Measurements from ENCODE around the gene MCF2L2.

MCF2L2 gene

GRCh38 chr3:183227586-183227985 is 200.8 kb downstream of the MCF2L2 start:
- no peak for DNase-seq

GRCh38 chr3:183226333-183226890 is 202.0 kb downstream of the MCF2L2 start:
- no peak for DNase-seq

GRCh38 chr3:183224180-183224970 is 204.0 kb downstream of the MCF2L2 start:
- DNase-seq = no peak

GRCh38 chr3:183222631-183223235 is 205.7 kb downstream of the MCF2L2 start:
- no peak for DNase-seq

- DNase-seq = no peak
Measured at GRCh38 chr3:183220828-183221227, 207.6 kb downstream of the MCF2L2 start.

GRCh38 chr3:183218826-183219225 is 209.6 kb downstream of the MCF2L2 start:
- DNase-seq = no peak

- no peak for DNase-seq
Measured at GRCh38 chr3:183217548-183218332, 210.7 kb downstream of the MCF2L2 start.

- no peak for DNase-seq
Measured at GRCh38 chr3:183215591-183216202, 212.7 kb downstream of the MCF2L2 start.

GRCh38 chr3:183214277-183214612 is 214.2 kb downstream of the MCF2L2 start:
- DNase-seq = no peak

GRCh38 chr3:183213415-183214276 is 214.8 kb downstream of the MCF2L2 start:
- no peak for DNase-seq

- DNase-seq = no peak
Measured at GRCh38 chr3:183212565-183212964, 215.9 kb downstream of the MCF2L2 start.

GRCh38 chr3:183212096-183212495 is 216.3 kb downstream of the MCF2L2 start:
- DNase-seq = no peak

- no peak for DNase-seq
Measured at GRCh38 chr3:183211352-183211751, 217.1 kb downstream of the MCF2L2 start.

GRCh38 chr3:183210862-183211341 is 217.5 kb downstream of the MCF2L2 start:
- no peak for DNase-seq

GRCh38 chr3:183210341-183210740 is 218.1 kb downstream of the MCF2L2 start:
- DNase-seq = no peak

GRCh38 chr3:183208800-183209199 is 219.6 kb downstream of the MCF2L2 start:
- no peak for DNase-seq

- DNase-seq = no peak
Measured at GRCh38 chr3:183208260-183208659, 220.2 kb downstream of the MCF2L2 start.

GRCh38 chr3:183203670-183204069 is 224.7 kb downstream of the MCF2L2 start:
- no peak for DNase-seq

- no peak for DNase-seq
Measured at GRCh38 chr3:183202004-183202722, 226.3 kb downstream of the MCF2L2 start.

- DNase-seq = no peak
Measured at GRCh38 chr3:183198939-183199338, 229.5 kb downstream of the MCF2L2 start.

- no peak for DNase-seq
Measured at GRCh38 chr3:183197734-183198133, 230.7 kb downstream of the MCF2L2 start.

Measured in effector CD8-positive, alpha-beta T cell (primary cell).